HS-27A (cell line): ENCODE results near the gene SSNA1.

Source experiments
- DNase-seq: peaks from one replicate; pipeline ENCODE4 v3.0.0-alpha.2; 2012; ENCODE audit warnings: low read depth, missing footprints

SSNA1 gene

GRCh38 chr9:137188490-137189296, at the start of gene SSNA1, which contains the start of gene ANAPC2:
TSS of gene SSNA1 (plus strand) at chr9:137188676. CDS start at chr9:137188727, 51 bp downstream.
TSS of gene ANAPC2 (minus strand) at chr9:137188560. CDS start at chr9:137188532, 28 bp downstream.
- DNase-seq, result peak; percentile 76

- DNase-seq, result no peak
Observed at GRCh38 chr9:137138722-137139467, 49.6 kb upstream of the SSNA1 start, which contains the start of gene GRIN1. TSS of gene GRIN1 (plus strand) at chr9:137139154. CDS start at chr9:137139487, 333 bp downstream.

- DNase-seq, result no peak
Observed at GRCh38 chr9:137139468-137140150, 48.9 kb upstream of the SSNA1 start.

- no peak for DNase-seq
Observed at GRCh38 chr9:137140151-137141012, 48.1 kb upstream of the SSNA1 start.

GRCh38 chr9:137141050-137141810, 47.2 kb upstream of the SSNA1 start:
- DNase-seq, result no peak

GRCh38 chr9:137141976-137142936, 46.2 kb upstream of the SSNA1 start:
- no peak for DNase-seq

GRCh38 chr9:137143459-137143858, 45.0 kb upstream of the SSNA1 start:
- DNase-seq, result no peak

- DNase-seq, result no peak
Observed at GRCh38 chr9:137145731-137146526, 42.5 kb upstream of the SSNA1 start.

- DNase-seq, result no peak
Observed at GRCh38 chr9:137146527-137146918, 42.0 kb upstream of the SSNA1 start.

GRCh38 chr9:137147091-137147792, 41.2 kb upstream of the SSNA1 start:
- no peak for DNase-seq

- no peak for DNase-seq
Observed at GRCh38 chr9:137147793-137148160, 40.7 kb upstream of the SSNA1 start.

- no peak for DNase-seq
Observed at GRCh38 chr9:137148242-137148641, 40.2 kb upstream of the SSNA1 start.

GRCh38 chr9:137148661-137149060, 39.8 kb upstream of the SSNA1 start:
- no peak for DNase-seq

- no peak for DNase-seq
Observed at GRCh38 chr9:137149363-137149762, 39.1 kb upstream of the SSNA1 start.

- DNase-seq, result no peak
Observed at GRCh38 chr9:137149942-137150616, 38.4 kb upstream of the SSNA1 start.

- no peak for DNase-seq
Observed at GRCh38 chr9:137150617-137151457, 37.6 kb upstream of the SSNA1 start.
